Muscle layer of duodenum (tissue), 2 donors: ENCODE measurements around the gene MAP4K2.

Experiments
- H3K27ac ChIP-seq: one replicate; pipeline ENCODE4 v1.7.0; 2013; ENCODE audit warnings: mild to moderate bottlenecking, low read length
- H3K27me3 ChIP-seq: one replicate; pipeline ENCODE4 v1.7.0; 2013; ENCODE audit warnings: low read depth, mild to moderate bottlenecking, control low read depth, low read length
- H3K36me3 ChIP-seq, 2 donors: one replicate each; pipeline ENCODE4 v1.7.0; 2013; ENCODE audit warnings: low read length in 2 of 2, control low read depth in 1 of 2, mild to moderate bottlenecking in 1 of 2; ENCODE audit not compliant: insufficient read depth in 2 of 2, control insufficient read depth in 1 of 2
- H3K4me1 ChIP-seq, 2 donors: one replicate each; pipeline ENCODE4 v1.7.0; 2013; ENCODE audit warnings: low read length in 2 of 2, mild to moderate bottlenecking in 2 of 2, control low read depth in 1 of 2, moderate library complexity in 1 of 2; ENCODE audit not compliant: insufficient read depth in 2 of 2, control insufficient read depth in 1 of 2
- H3K4me3 ChIP-seq, 2 donors: one replicate each; pipeline ENCODE4 v1.7.0; 2013; ENCODE audit warnings: low read length in 2 of 2, low read depth in 1 of 2, mild to moderate bottlenecking in 1 of 2
- H3K9me3 ChIP-seq, 2 donors: one replicate each; pipeline ENCODE4 v1.7.0; 2013; ENCODE audit warnings: low read length in 2 of 2, control low read depth in 1 of 2, mild to moderate bottlenecking in 1 of 2; ENCODE audit not compliant: control insufficient read depth in 1 of 2
- donor health status: healthy.

Gene MAP4K2

GRCh38 chr11:64745521-64746328 lies 57.3 kb downstream of the MAP4K2 start:
- H3K27me3 ChIP-seq = peaks cover 10% of the 10 kb centered on the region
- peak overlapping the region; percentile 57 to 71 for H3K4me3 ChIP-seq
- peak overlapping the region; percentile 80 for H3K27ac ChIP-seq
- H3K9me3 ChIP-seq = no peaks in the 10 kb centered on the region
- H3K36me3 ChIP-seq = peaks cover 0 to 6% of the 10 kb centered on the region in 2 donors
- peaks cover 5 to 27% of the 10 kb centered on the region in 2 donors for H3K4me1 ChIP-seq

GRCh38 chr11:64745189-64745520 lies 57.9 kb downstream of the MAP4K2 start:
- Histone ChIP-seq H3K36me3 (peaks cover 0 to 9% of the 10 kb centered on the region in 2 donors), H3K4me3 (peak overlapping the region; percentile 57 to 71), H3K27me3 (peaks cover 10% of the 10 kb centered on the region), H3K4me1 (peaks cover 5 to 27% of the 10 kb centered on the region in 2 donors), H3K27ac (peak overlapping the region; percentile 80), H3K9me3 (no peaks in the 10 kb centered on the region)

- H3K27me3 ChIP-seq = peaks cover 10% of the 10 kb centered on the region
- no peaks in the 10 kb centered on the region for H3K9me3 ChIP-seq
- H3K36me3 ChIP-seq = peaks cover 0 to 9% of the 10 kb centered on the region in 2 donors
- H3K4me1 ChIP-seq = peaks cover 5 to 27% of the 10 kb centered on the region in 2 donors
- no peak overlapping the region for H3K27ac ChIP-seq
- peak overlapping the region in 1 of 2 donors; percentile 77 for H3K4me3 ChIP-seq
These were observed 58.3 kb downstream of the MAP4K2 start for GRCh38 chr11:64744544-64745188.

DNA sequence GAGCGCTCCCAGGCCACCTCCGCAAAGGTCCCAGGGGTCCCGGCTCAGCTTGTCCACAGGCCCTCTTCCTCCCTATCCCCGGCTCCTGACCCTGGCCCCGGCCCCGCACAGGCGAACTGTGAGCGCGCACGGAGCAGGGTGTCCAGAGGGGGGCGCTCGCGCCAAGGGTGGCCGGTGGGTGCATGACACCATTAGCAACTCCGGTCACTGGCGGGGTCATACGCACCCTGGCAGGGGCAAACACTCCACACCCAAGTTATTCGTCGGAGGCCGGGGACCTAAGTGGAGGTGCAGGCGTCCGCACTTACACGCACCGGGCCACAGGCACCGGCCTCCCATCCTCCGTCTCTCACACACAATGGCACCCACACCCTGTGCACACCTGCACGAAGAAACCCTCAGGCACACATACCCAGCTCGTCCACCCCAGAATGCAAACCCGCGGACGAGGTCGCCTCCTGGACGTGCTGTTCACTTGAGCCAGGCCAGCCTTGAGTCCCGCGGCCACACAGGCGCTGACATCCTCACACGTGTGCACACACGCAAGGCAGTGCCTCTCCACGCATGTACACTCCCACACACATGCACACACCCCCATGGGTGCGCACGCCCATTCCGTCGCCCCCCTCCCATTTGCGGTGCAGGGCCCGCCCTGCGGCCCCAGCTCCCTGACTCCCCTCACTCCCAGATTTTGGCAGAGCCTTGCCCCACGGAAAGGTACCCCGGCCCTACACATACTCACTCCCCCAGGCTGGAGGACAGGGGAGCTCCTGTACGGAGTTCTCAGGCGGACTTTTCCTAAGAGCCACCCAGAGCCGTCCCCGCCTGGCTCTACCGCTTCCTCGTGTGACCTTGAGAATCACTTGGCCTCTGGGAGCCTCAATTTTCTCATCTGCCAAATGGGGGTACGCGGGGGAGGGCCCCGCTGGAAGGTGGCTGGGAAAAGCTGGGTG lies 59.1 kb downstream of the MAP4K2 start, which contains the start of gene RASGRP2:
RASGRP2 (minus strand) TSS at position 552 of the 953 bp plus-strand sequence. CDS start 1,276 bp downstream, outside the sequence.
- H3K27me3 ChIP-seq = peaks cover 10% of the 10 kb centered on the region

DNA sequence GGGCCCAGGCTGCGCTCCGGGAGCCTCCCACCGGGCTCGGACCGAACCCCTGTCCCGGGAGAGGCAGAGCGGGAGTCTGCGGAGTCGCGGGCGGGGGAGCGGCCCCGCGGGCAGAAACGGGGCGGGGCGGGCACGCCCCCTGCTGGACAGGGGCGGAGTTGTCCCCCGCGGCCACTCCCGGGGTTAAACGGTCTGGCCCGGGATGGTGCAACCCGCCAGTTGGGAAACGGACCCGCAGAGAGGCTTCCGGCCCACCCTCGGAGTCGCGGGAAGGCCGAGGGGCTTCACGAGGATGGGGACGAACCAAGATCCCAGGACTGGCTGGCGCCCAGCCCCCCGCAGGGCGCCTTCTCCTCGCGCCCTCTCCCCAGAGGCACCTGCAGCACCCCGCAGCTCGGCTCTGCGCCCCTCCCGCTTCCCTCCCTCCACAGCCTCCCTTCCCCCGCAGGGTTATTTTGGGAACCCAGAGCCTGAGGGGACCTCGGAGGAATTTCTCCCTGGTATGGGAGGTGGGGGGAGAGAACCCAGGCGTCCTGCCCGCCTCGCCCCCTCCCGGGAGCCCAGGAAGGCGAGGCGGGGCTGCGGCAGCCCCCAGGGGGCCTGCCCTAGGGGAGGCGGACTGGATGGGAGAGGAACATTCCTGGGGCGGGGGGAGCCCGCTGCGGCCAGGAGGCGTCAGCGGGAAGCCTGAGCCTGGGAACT lies 60.0 kb downstream of the MAP4K2 start:
- H3K27me3 ChIP-seq = peaks cover 10% of the 10 kb centered on the region
- no peak overlapping the region for H3K27ac ChIP-seq
- peaks cover 5 to 27% of the 10 kb centered on the region in 2 donors for H3K4me1 ChIP-seq
- peak overlapping the region; percentile 62 to 77 for H3K4me3 ChIP-seq
- no peaks in the 10 kb centered on the region for H3K9me3 ChIP-seq
- peaks cover 0 to 9% of the 10 kb centered on the region in 2 donors for H3K36me3 ChIP-seq

More for the DNA sequence above, 59.1 kb downstream of the MAP4K2 start, which contains the start of gene RASGRP2:
- H3K4me3 ChIP-seq = peak within 1 kb of the TSS; percentile 62 to 77
- H3K27ac ChIP-seq = no peak within 1 kb of the TSS
- H3K36me3 ChIP-seq = peaks cover 0 to 9% of the 10 kb centered on the region in 2 donors
- peaks cover 5 to 27% of the 10 kb centered on the region in 2 donors for H3K4me1 ChIP-seq
- H3K9me3 ChIP-seq = no peaks in the 10 kb centered on the region

DNA sequence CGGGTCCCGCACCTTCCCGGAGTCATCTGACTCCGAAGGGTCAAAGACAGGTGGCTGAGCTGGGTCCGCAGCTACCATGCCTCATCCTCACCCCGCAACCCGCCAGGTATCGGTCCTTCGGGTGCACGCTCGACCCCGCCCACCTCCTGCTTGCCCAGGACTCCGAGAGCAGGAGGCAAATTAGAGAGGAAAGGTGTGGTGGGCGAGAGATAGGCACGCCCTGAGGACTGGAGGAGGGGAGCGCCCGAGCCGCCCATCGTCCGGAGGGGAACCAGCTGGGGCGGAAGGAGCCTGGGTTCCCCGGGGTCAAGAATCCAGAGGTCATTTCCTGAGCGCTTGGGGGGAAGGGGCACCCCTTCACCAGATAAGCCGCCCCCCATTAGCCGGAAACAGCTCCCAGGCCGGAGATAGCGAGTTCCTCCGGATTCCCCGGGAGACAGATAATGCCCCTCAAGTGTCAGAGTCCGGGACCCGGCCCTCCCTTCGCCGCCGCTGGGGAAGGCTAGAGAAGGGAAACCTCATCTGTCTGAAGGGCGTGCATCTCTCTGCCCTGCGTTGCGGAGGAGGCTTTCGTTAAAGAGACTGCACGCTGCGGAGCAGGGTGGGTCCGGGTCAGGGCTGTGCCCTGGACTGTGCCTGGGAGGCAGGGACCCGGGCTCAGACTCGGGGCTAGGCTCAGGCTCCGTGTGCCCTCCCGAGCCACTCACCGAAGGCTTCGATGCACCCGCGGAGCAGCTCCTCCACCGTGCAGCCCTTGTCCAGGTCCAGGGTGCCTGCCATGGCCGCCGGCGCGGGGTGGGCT lies 60.7 kb downstream of the MAP4K2 start:
- H3K9me3 ChIP-seq = no peaks in the 10 kb centered on the region
- H3K4me1 ChIP-seq = peaks cover 5 to 27% of the 10 kb centered on the region in 2 donors
- H3K4me3 ChIP-seq = peak overlapping the region; percentile 56 to 77
- H3K27me3 ChIP-seq = peaks cover 10% of the 10 kb centered on the region
- H3K36me3 ChIP-seq = peaks cover 0 to 9% of the 10 kb centered on the region in 2 donors
- H3K27ac ChIP-seq = no peak overlapping the region

DNA sequence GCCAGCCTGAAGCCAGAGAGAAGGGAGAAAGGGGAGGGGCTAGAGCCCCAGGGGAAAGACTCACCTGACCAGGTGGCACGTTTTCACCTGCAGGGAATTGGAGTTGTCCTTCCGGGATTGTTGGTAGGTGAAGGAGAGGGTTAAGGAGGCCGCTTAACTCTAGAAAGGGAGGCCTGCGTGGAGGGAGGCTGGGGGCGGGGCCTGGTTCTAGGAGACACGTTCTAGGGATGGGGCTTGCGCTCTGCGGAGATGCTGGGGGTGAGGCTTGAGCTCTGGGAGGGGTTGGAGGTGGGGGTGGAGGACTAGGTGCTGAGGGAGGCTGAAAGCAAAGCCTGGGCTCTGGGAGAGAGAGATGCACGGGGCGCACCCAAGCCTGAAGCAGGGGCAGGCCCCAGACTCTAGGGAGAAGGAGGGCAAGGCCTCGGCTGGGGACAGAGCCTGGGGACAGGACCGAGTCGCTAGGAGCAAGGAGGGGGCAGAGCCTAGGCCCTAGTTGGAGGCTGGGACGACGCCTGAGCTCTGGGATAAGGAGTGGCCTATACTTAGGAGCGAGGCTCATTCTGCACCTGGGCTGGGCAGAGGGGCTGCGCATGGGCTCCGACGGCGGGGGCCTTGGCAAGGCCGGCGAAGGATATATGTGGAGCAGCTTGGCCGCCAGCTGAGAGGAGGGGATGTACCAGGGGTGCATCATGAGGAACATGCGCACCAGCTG lies 61.5 kb downstream of the MAP4K2 start:
- peak overlapping the region in 1 of 2 donors; percentile 77 for H3K4me3 ChIP-seq
- peaks cover 10% of the 10 kb centered on the region for H3K27me3 ChIP-seq
- H3K36me3 ChIP-seq = peaks cover 0 to 15% of the 10 kb centered on the region in 2 donors
- peaks cover 5 to 27% of the 10 kb centered on the region in 2 donors for H3K4me1 ChIP-seq
- no peaks in the 10 kb centered on the region for H3K9me3 ChIP-seq
- no peak overlapping the region for H3K27ac ChIP-seq

GRCh38 chr11:64739871-64740270 lies 63.1 kb downstream of the MAP4K2 start:
- Histone ChIP-seq H3K27me3 (peaks cover 10% of the 10 kb centered on the region), H3K9me3 (no peaks in the 10 kb centered on the region), H3K4me1 (peaks cover 5 to 31% of the 10 kb centered on the region in 2 donors), H3K27ac (no peak overlapping the region), H3K36me3 (peaks cover under 1 to 29% of the 10 kb centered on the region in 2 donors), H3K4me3 (no peak overlapping the region)

- Histone ChIP-seq H3K4me3 (no peak overlapping the region), H3K27ac (no peak overlapping the region), H3K27me3 (peaks cover 5% of the 10 kb centered on the region), H3K9me3 (no peaks in the 10 kb centered on the region), H3K36me3 (peaks cover 5 to 40% of the 10 kb centered on the region in 2 donors), H3K4me1 (peaks cover 0 to 5% of the 10 kb centered on the region in 2 donors)
These were observed 66.4 kb downstream of the MAP4K2 start for GRCh38 chr11:64736654-64737053.
